Measurements from ENCODE around the gene HCN2. TPM values are rescaled to one million over a fixed set of nuclear protein-coding genes. Genes with fewer than 3 reads are reported as not detected.
"Not testable (repeated sequence)": the region's sequence is repeated elsewhere in the genome, so short reads cannot be mapped to it uniquely, and the experiment has no call there.

HCN2 gene
- polyA plus RNA-seq, 1 donor from 2014 or later = 4.7 TPM

DNA sequence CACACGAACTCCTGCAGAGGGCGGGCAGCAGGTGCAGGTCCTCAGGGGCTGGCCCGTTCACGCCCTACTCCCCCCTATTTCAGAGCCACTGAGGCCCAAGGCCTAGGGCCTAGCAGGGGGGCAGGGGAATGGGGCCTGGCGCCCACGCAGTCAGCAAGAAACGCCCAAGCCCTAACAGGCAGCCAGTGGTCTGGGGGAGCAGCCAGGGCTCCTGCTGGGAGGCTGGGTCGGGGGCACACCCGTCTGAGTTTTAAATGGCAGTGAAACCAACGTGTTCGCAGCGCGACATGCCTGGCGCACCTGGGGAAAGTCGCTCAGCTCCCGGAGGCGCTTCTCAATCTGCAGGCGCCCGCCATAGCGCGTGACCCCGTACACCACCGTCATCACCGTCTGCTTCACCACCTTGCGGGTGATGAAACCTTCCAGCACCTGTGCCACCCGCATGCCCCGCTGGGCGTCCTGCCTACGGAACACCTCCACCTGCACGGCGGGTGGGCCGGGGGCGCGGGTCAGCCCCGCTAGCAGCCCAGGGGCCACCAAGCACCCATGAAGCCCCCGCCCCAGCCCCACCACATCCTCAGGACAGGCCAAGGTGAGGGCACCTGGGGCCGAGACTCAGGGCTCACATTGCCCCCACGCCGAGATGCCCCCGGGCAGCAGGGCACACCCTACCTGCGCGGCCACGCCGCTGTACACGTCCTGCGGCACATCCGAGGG, 29.8 kb downstream of the HCN2 start:
- Histone ChIP-seq H3K79me2 (replicated peaks; ENCODE audit: insufficient read depth, low read length) (no peaks in the 10 kb centered on the region), H3K9ac (ENCODE audit: low read length) (no peak overlapping the region), H3K36me3 (ENCODE audit: insufficient read depth, low read length) (no peaks in the 10 kb centered on the region)

DNA sequence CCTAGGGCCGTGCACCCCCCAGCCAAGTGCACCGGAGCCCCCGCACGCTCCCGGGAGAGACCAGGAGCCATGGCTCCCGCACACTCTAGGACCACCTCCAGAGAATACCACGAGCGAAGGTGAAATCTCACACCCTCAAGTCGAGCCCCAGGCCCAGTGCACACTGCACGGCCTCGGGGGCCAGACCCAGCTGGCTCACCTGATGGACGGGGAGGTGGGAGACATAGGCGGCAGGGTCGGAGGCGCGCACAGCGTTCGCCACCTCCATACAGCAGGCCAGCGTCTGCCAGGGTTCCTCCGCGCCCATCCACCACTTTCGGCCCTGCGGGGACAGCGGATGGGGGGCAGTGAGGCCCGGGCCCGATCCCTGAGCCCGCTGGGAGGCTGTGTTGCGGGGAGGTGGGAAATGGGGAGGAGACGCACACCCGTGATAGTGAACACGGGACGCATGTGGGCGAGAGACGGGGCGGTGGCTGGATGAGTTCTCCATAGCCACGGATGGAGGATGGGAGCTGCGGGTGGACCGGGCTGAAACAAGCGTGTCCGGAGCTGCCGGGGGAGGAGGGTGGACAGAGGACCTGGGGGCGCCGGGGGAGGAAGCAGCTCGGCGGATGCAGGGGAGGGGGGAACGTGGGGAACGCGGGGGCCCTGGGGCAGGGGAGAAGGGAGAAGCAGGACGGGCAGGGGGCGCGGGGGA, 30.6 kb downstream of the HCN2 start:
- Histone ChIP-seq H3K79me2 (replicated peaks; ENCODE audit: insufficient read depth, low read length) (no peaks in the 10 kb centered on the region), H3K9me2 (ENCODE audit: insufficient read depth, low read length) (no peaks in the 10 kb centered on the region), H2AFZ (ENCODE audit: low read depth, low read length) (no peak overlapping the region), H3K9me3 (ENCODE audit: low read length) (no peaks in the 10 kb centered on the region), H3K36me3 (ENCODE audit: insufficient read depth, low read length) (no peaks in the 10 kb centered on the region), H3K4me2 (ENCODE audit: low read length) (no peak overlapping the region), H3K4me3 (ENCODE audit: low read length) (no peak overlapping the region), H3K9ac (ENCODE audit: low read length) (no peak overlapping the region), H4K20me1 (ENCODE audit: insufficient read depth) (no peaks in the 10 kb centered on the region), H3K27ac (ENCODE audit: low read length) (no peak overlapping the region), H3K27me3 (ENCODE audit: insufficient read depth, low read depth, low read length) (no peaks in the 10 kb centered on the region), H3F3A (ENCODE audit: insufficient read depth, low read length, poor library complexity, severe bottlenecking) (no peaks in the 10 kb centered on the region)
- TF ChIP-seq POLR2AphosphoS5 (IDR thresholded peaks at IDR 0.05) (no peak), MXI1 (conservative IDR thresholded peaks at IDR 0.05; ENCODE audit: poor library complexity, severe bottlenecking) (no peak), EZH2 (IDR thresholded peaks at IDR 0.05; ENCODE audit: borderline replicate concordance, insufficient read depth, low read length, poor library complexity, severe bottlenecking) (no peak), EP300 (conservative IDR thresholded peaks at IDR 0.05; ENCODE audit: poor library complexity, severe bottlenecking) (no peak), SMC3 (conservative IDR thresholded peaks at IDR 0.05; ENCODE audit: poor library complexity) (no peak), RAD21 (conservative IDR thresholded peaks at IDR 0.05) (no peak), TAF1 (IDR thresholded peaks at IDR 0.05; ENCODE audit: low read depth) (no peak)
- TF ChIP-seq, protein P1, sequence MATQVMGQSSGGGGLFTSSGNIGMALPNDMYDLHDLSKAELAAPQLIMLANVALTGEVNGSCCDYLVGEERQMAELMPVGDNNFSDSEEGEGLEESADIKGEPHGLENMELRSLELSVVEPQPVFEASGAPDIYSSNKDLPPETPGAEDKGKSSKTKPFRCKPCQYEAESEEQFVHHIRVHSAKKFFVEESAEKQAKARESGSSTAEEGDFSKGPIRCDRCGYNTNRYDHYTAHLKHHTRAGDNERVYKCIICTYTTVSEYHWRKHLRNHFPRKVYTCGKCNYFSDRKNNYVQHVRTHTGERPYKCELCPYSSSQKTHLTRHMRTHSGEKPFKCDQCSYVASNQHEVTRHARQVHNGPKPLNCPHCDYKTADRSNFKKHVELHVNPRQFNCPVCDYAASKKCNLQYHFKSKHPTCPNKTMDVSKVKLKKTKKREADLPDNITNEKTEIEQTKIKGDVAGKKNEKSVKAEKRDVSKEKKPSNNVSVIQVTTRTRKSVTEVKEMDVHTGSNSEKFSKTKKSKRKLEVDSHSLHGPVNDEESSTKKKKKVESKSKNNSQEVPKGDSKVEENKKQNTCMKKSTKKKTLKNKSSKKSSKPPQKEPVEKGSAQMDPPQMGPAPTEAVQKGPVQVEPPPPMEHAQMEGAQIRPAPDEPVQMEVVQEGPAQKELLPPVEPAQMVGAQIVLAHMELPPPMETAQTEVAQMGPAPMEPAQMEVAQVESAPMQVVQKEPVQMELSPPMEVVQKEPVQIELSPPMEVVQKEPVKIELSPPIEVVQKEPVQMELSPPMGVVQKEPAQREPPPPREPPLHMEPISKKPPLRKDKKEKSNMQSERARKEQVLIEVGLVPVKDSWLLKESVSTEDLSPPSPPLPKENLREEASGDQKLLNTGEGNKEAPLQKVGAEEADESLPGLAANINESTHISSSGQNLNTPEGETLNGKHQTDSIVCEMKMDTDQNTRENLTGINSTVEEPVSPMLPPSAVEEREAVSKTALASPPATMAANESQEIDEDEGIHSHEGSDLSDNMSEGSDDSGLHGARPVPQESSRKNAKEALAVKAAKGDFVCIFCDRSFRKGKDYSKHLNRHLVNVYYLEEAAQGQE (IDR thresholded peaks at IDR 0.05; ENCODE audit: borderline replicate concordance) = no peak
- TF ChIP-seq, protein P2, sequence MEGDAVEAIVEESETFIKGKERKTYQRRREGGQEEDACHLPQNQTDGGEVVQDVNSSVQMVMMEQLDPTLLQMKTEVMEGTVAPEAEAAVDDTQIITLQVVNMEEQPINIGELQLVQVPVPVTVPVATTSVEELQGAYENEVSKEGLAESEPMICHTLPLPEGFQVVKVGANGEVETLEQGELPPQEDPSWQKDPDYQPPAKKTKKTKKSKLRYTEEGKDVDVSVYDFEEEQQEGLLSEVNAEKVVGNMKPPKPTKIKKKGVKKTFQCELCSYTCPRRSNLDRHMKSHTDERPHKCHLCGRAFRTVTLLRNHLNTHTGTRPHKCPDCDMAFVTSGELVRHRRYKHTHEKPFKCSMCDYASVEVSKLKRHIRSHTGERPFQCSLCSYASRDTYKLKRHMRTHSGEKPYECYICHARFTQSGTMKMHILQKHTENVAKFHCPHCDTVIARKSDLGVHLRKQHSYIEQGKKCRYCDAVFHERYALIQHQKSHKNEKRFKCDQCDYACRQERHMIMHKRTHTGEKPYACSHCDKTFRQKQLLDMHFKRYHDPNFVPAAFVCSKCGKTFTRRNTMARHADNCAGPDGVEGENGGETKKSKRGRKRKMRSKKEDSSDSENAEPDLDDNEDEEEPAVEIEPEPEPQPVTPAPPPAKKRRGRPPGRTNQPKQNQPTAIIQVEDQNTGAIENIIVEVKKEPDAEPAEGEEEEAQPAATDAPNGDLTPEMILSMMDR (IDR thresholded peaks at IDR 0.05; ENCODE audit: poor library complexity, severe bottlenecking) = no peak

More for the DNA sequence above, 29.8 kb downstream of the HCN2 start:
- H4K20me1 ChIP-seq (ENCODE audit: insufficient read depth) = no peaks in the 10 kb centered on the region
- no peaks in the 10 kb centered on the region for H3F3A ChIP-seq (ENCODE audit: insufficient read depth, low read length, poor library complexity, severe bottlenecking)
- TF ChIP-seq RAD21 (conservative IDR thresholded peaks at IDR 0.05) = no peak
- TF ChIP-seq, protein P2 (IDR thresholded peaks at IDR 0.05; ENCODE audit: poor library complexity, severe bottlenecking) = no peak
- no peak for TF ChIP-seq EP300 (conservative IDR thresholded peaks at IDR 0.05; ENCODE audit: poor library complexity, severe bottlenecking)
- TF ChIP-seq EZH2 (IDR thresholded peaks at IDR 0.05; ENCODE audit: borderline replicate concordance, insufficient read depth, low read length, poor library complexity, severe bottlenecking) = no peak
- no peak for TF ChIP-seq POLR2AphosphoS5 (IDR thresholded peaks at IDR 0.05)
- H3K27me3 ChIP-seq (ENCODE audit: insufficient read depth, low read depth, low read length) = no peaks in the 10 kb centered on the region
- H3K9me3 ChIP-seq (ENCODE audit: low read length) = no peaks in the 10 kb centered on the region
- no peak overlapping the region for H2AFZ ChIP-seq (ENCODE audit: low read depth, low read length)
- H3K27ac ChIP-seq (ENCODE audit: low read length) = no peak overlapping the region
- H3K4me3 ChIP-seq (ENCODE audit: low read length) = no peak overlapping the region
- no peaks in the 10 kb centered on the region for H3K9me2 ChIP-seq (ENCODE audit: insufficient read depth, low read length)
- no peak overlapping the region for H3K4me2 ChIP-seq (ENCODE audit: low read length)

DNA sequence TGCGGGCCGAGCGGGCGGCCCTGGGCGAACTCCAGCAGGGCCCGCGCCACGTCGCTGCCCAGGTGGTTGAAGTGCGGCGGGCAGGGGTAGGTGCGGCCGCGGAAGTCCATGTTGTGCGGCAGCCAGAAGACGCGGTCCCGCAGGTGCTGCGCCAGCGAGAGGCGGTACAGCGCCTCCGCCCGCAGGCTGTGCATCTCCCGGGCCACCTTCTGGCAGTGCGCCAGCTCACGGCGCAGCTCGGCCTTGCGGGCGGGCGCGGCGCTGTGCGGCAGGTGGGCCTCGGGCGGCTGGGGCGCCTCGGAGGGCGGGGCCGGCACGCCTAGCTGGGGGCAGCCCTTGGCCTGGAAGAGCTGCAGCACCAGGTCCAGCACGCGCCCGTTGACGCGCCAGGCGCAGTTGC, 31.5 kb downstream of the HCN2 start:
- H4K20me1 ChIP-seq (ENCODE audit: insufficient read depth); H3F3A ChIP-seq (ENCODE audit: insufficient read depth, low read length, poor library complexity, severe bottlenecking); H3K27ac ChIP-seq (ENCODE audit: low read length); H3K27me3 ChIP-seq (ENCODE audit: insufficient read depth, low read depth, low read length); H3K4me3 ChIP-seq (ENCODE audit: low read length); H3K36me3 ChIP-seq (ENCODE audit: insufficient read depth, low read length); H3K9ac ChIP-seq (ENCODE audit: low read length); H3K9me3 ChIP-seq (ENCODE audit: low read length); H3K4me2 ChIP-seq (ENCODE audit: low read length); H2AFZ ChIP-seq (ENCODE audit: low read depth, low read length); H3K79me2 ChIP-seq (replicated peaks; ENCODE audit: insufficient read depth, low read length); H3K9me2 ChIP-seq (ENCODE audit: insufficient read depth, low read length): not testable (repeated sequence)

All from neural cell (in vitro differentiated cells).